Stimulated activated CD8-positive, alpha-beta memory T cell treated with anti-CD3 and anti-CD28 coated beads, Interleukin-2, amount 100 ng/mL, for 1 hour (primary cell): ENCODE data around the gene KIAA1958.

Source experiments
- DNase-seq, 2 donors: peaks; one replicate each; pipeline ENCODE4 v3.0.0-alpha.2; 2020; ENCODE audit warnings: low read depth in 2 of 2

Gene KIAA1958

DNA sequence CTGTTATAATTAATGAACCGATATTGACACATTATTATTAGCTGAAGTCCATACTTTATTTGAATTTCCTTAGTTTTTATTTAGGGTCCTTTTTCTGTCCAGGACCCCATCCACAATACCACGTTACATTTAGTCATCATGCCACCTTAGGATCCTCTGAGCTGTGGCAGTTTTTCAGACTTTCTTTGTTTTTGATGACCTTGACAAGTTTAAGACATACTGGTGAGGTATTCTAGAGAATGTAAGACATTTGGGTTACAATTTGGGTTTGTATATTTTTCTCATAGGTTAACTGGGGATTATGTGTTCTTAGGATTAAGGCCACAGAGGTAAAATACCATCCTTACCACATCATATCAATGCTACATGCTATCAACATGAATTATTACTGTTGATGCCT is 42.7 kb downstream of the KIAA1958 start:
- no peak for DNase-seq

GRCh38 chr9:112530751-112531205 is 44.2 kb downstream of the KIAA1958 start:
- no peak for DNase-seq

GRCh38 chr9:112531666-112532282 is 45.1 kb downstream of the KIAA1958 start:
- no peak for DNase-seq

DNA sequence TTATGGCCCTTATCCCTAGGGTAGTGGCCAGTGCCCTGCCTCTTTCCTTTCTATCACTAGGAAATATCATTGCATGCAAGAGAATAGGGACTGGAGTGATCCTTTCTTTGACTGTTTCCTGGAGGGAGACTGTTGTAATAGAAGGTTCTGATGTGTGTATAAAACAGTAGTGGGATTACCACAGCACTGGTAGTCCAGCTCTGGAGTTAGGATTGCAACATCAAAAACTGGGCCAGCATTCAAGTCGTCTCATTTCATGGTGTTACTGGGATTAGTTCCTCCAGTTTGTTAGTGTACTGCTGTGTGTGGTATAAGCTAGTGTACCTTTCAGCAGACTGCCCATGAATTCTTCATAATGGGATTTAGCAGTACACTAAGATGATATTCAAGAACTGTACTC is 45.8 kb downstream of the KIAA1958 start:
- DNase-seq, result no peak

DNA sequence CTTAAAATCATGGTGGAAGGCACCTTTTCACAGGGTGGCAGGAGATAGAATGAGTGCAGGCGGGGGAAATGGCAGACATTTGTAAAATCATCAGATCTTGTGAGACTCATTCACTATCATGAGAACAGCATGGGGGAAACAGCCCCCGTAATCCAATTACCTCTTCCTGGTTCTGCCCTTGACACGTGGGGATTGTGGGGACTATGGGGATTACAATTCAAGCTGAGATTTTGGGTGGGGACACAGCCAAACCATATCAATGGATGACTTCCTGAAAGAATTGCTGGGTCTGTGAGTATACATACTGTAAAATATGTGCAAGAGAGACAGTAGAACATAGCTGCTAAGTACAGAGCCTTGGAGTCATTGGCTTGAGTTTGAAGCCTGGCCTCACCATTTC is 47.0 kb downstream of the KIAA1958 start:
- DNase-seq, result no peak

- no peak for DNase-seq
Observed at GRCh38 chr9:112535301-112535700, 48.7 kb downstream of the KIAA1958 start.

DNA sequence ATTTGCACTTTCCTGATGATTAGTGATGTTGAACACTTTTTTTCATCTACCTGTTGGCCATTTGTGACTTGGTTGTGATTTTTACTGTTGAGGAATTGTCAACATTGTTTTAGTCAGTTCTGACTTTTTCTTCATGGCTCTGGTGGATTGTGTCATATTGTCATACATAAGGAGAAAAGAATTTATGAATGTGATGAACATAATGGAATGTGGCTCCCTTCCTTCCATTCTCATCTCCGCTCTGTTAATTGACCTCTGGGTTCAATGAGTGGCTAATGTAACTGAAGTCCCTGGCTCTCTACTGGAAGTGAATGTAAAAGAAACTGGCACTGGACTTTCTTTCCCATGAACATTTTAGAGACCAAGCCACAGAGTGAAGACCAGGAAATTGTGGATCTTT is 49.2 kb downstream of the KIAA1958 start:
- no peak for DNase-seq

GRCh38 chr9:112537561-112537960 is 50.9 kb downstream of the KIAA1958 start:
- no peak for DNase-seq

DNA sequence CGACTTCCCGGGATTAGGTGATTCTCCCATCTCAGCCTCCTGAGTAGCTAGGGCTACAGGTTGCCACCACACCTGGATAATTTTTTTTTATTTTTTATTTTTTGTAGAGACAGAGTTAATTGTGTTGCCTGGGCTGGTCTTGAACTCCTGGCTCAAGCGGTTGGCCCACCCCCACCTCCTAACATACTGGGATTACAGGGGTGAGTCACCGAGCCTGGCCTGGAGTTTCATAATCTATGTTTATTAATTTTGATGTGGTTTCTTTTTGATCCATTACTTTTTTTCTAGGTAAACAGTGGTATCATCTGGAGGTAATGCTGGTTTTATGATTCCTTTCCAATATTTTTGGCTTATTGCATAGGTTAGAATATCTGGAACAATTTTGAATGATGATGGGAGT is 54.2 kb downstream of the KIAA1958 start:
- no peak for DNase-seq

DNA sequence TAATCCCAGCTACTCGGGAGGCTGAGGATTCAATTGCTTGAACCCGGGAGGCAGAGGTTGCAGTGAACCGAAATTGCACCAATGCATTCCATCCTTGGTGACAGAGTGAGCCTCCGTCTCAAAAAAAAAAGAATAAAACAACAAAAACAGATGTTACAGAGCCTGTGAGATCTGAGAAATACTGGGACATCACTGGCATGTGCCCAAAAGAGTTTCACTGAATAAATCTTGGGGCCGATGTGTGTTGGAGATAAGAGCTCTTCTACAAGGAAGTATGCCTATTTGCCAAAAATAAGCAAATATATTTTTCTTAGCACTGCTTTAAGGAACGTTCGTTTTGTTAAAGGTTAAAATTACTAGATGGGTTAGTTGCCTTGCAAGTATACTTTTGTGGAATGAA is 55.1 kb downstream of the KIAA1958 start:
- no peak for DNase-seq

- no peak for DNase-seq
Observed at GRCh38 chr9:112542593-112543292, 56.1 kb downstream of the KIAA1958 start.

DNA sequence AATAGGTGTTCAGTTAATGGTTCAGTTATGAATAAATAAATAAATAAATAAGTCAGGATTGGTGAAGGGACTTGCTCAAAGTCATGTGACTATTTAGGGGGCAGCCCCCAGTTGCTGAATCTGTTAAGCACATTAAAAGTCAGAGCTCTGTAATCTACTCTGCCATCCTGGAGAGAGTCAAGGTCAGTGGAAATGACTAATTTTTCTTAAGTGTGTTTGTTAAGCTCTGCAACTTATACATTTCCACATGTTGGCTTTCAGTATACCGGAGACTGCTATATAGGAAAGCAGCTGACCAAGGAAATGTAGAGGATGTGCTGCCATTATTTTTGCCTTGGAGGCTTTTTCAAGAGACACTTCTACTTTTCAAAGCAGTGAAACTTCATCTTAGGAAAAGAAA is 57.9 kb downstream of the KIAA1958 start:
- DNase-seq, result no peak

- DNase-seq, result no peak
Observed at GRCh38 chr9:112545237-112545636, 58.6 kb downstream of the KIAA1958 start.

- DNase-seq, result no peak
Observed at GRCh38 chr9:112546149-112547012, 59.8 kb downstream of the KIAA1958 start.

GRCh38 chr9:112548051-112548440 is 61.4 kb downstream of the KIAA1958 start:
- DNase-seq, result no peak

GRCh38 chr9:112548836-112549595 is 62.4 kb downstream of the KIAA1958 start:
- DNase-seq, result no peak

DNA sequence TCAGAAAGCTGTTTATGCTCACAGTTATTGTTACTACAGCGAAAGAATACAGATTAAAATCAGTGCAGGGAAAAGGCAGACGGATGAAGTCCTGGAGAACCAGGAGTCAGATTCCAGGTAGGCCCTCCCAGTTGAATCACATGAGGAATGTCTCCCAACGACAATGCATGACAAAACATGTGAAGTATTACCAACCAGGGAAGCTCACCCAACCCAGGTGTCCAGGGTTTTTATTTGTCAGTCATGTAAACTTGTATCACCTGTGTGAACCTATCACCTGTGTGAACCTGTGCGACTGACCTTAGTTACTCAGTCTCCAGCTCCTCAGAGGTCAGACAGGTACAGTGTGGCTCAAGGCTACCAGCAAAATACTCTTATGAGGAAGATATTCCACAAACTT is 63.9 kb downstream of the KIAA1958 start:
- DNase-seq, result no peak

DNA sequence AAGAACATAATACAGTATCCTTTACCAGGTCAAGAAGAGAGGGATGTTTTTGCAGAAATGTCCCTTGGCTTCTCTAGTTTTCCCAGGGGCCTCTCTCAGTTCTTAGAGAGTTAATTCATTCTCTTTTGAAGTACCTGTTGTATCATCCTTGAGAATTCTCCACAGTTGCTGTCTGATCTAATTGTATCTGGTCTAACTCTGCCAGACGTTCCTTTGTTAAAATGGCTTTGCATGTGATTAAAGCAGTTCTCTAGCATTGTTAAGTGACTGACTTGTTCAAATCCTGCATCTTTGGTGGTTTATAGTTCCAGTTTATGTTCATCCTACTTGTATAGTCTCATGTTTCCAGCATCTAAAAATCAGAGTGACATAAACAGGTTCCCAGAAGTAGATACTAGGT is 65.0 kb downstream of the KIAA1958 start:
- no peak for DNase-seq

DNA sequence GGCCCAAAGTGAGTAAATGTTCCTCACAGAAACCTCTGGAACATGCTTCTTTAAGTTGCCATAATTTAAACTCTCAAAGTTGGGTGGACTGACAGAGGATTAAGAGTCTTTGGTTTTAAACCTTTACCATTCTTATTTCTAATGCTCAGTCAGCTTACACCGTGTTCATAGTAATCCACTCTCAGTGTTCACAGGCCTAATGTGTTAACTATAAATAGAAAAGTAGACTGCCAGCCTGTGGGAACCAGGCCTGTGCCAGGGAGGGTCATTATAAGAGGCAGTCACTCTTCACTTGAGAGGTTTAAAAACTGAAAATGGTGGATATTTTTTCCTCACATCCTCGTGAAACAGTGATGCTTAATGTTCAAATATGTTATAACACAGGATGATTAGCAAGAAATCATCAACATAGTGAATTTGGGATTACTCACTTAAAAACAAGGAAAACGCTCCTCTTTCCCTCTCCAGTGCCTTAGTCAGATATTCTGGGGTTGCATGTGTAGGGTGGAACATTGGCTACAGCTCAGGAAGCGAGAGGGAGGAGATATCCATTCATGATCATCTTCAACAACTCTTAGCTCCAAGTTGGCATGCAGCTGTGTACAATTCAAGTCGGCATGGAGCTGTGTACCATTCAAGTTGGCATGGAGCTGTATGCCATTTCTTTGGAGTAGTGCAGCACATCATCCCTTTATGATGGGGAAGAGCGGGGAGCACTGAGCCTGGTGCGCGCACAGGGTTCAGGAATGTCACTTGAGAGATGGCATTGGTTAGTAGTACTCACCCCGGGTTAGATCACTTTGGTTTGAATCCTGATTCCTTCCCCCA is 65.8 kb downstream of the KIAA1958 start:
- no peak for DNase-seq

GRCh38 chr9:112553256-112553826 is 66.7 kb downstream of the KIAA1958 start:
- no peak for DNase-seq

- no peak for DNase-seq
Observed at GRCh38 chr9:112554516-112554915, 67.9 kb downstream of the KIAA1958 start.
